GM12891 (cell line): ENCODE results near the gene FN3KRP.

ENCODE experiments used
- PAX5 ChIP-seq: IDR thresholded peaks from 2 replicates; pipeline ENCODE4 v1.6.1; 2011; ENCODE audit warnings: low read length, moderate library complexity, mild to moderate bottlenecking; ENCODE audit not compliant: insufficient read depth, severe bottlenecking
- POLR2A ChIP-seq: IDR thresholded peaks from 2 replicates; pipeline ENCODE4 v1.6.1; 2011; ENCODE audit warnings: low read depth, low read length, control low read depth
- POLR2AphosphoS5 ChIP-seq: IDR thresholded peaks from 2 replicates; pipeline ENCODE4 v1.6.1; 2011; ENCODE audit warnings: low read depth, low read length, control low read depth
- POU2F2 ChIP-seq: IDR thresholded peaks from 2 replicates; pipeline ENCODE4 v1.6.1; 2011; ENCODE audit warnings: low read depth, mild to moderate bottlenecking, control low read depth, low read length, moderate library complexity
- SPI1 ChIP-seq: IDR thresholded peaks from 2 replicates; pipeline ENCODE4 v1.6.1; 2011; ENCODE audit warnings: low read depth, low read length, control low read depth
- TAF1 ChIP-seq: IDR thresholded peaks from 2 replicates; pipeline ENCODE4 v1.6.1; 2011; ENCODE audit warnings: low read depth, low read length, control low read depth

DNA sequence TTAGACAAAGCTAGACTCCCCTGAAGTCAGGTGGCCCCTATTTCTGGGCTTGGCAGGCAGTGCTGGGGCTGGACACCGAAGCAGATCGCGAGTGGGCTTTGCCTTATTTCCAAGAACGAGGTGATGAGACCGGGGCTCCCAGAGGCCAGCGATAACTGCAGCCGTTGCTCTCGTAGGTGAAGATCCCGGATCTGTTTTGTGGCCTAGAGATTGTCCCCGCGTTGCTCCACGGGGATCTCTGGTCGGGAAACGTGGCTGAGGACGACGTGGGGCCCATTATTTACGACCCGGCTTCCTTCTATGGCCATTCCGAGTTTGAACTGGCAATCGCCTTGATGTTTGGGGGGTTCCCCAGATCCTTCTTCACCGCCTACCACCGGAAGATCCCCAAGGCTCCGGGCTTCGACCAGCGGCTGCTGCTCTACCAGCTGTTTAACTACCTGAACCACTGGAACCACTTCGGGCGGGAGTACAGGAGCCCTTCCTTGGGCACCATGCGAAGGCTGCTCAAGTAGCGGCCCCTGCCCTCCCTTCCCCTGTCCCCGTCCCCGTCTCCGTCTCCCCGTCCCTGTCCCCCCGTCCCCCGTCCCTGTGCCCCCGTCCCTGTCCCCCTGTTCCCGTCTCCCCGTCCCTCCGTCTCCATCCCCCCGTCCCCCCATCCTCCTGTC is 33.9 kb downstream of the FN3KRP start:
- TF ChIP-seq POLR2AphosphoS5 = no peak
- no peak for TF ChIP-seq POLR2A
- TF ChIP-seq TAF1 = no peak
- TF ChIP-seq SPI1 = no peak
- no peak for TF ChIP-seq PAX5
- no peak for TF ChIP-seq POU2F2
